ENCODE results near the gene ITIH2.
A peak's percentile ranks its signal among the peaks of the same experiment; 100 is the strongest.
"Not testable (repeated sequence)": the region's sequence is repeated elsewhere in the genome, so short reads cannot be mapped to it uniquely, and the experiment has no call there.

The ITIH2 gene

GRCh38 chr10:7750222-7750621 is 47.1 kb downstream of the ITIH2 start:
- no peak for DNase-seq

GRCh38 chr10:7752251-7752650 is 49.1 kb downstream of the ITIH2 start:
- DNase-seq: no peak

- no peak for DNase-seq
These were observed 52.0 kb downstream of the ITIH2 start for GRCh38 chr10:7755103-7755502.

GRCh38 chr10:7756360-7756992 is 53.4 kb downstream of the ITIH2 start:
- DNase-seq: peak in 1 of 2 donors; percentile 9

- DNase-seq: no peak
These were observed 60.8 kb downstream of the ITIH2 start for GRCh38 chr10:7763929-7764328.

GRCh38 chr10:7766241-7766640 is 63.1 kb downstream of the ITIH2 start:
- DNase-seq: no peak

DNA sequence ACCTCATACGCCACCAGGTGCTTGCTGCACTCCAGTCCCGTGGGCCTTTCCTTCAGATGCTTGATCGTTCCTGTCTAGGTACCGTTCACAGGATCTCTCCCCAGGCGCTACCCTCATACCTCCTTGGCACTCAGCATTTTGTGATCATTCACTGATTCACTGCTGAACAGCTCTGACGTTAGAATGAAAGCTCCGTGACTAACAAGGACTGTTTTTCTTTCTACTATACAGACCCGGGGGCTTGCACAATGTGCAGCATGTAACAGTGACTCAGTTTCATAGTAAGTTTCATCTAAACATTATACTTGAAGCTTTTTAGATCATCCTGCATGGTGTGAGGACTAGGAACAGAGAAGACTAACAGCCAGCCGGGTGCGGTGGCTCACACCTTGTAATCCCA is 64.1 kb downstream of the ITIH2 start:
- DNase-seq: no peak

GRCh38 chr10:7768417-7768816 is 65.3 kb downstream of the ITIH2 start:
- no peak for DNase-seq

- DNase-seq: no peak
These were observed 71.0 kb downstream of the ITIH2 start for GRCh38 chr10:7773845-7774801.

DNA sequence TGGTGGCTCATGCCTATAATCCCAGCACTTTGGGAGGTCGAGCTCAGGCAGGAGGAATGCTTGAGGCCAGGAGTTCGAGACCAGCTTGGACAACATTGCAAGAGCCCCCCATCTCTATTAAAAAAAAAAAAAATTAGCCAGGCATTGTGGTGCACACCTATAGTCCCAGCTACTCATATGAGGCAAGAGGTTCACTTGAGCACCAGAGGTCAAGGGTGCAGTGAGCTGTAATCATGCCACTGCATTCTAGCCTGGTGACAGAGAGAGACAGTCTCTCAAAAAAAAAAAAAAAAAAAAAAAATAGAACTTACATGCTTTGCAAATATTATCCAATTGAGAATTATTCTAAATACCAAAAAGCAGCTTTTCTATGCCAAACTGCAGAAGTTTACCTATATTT is 73.7 kb downstream of the ITIH2 start:
- no peak for DNase-seq

- not testable (repeated sequence) for DNase-seq
These were observed 79.1 kb downstream of the ITIH2 start for GRCh38 chr10:7782194-7782593.

GRCh38 chr10:7786430-7786829 is 83.3 kb downstream of the ITIH2 start:
- no peak for DNase-seq

GRCh38 chr10:7787150-7787856 is 84.2 kb downstream of the ITIH2 start:
- no peak for DNase-seq

- peak; percentile 98 for DNase-seq
These were observed 84.9 kb downstream of the ITIH2 start, which contains the start of the genes ATP5F1C and KIN for GRCh38 chr10:7787857-7788638. Gene ATP5F1C (plus strand): TSS chr10:7788177. CDS start chr10:7788208, 31 bp downstream. Gene KIN (minus strand): TSS chr10:7787993. CDS start chr10:7787933, 60 bp downstream.

DNA sequence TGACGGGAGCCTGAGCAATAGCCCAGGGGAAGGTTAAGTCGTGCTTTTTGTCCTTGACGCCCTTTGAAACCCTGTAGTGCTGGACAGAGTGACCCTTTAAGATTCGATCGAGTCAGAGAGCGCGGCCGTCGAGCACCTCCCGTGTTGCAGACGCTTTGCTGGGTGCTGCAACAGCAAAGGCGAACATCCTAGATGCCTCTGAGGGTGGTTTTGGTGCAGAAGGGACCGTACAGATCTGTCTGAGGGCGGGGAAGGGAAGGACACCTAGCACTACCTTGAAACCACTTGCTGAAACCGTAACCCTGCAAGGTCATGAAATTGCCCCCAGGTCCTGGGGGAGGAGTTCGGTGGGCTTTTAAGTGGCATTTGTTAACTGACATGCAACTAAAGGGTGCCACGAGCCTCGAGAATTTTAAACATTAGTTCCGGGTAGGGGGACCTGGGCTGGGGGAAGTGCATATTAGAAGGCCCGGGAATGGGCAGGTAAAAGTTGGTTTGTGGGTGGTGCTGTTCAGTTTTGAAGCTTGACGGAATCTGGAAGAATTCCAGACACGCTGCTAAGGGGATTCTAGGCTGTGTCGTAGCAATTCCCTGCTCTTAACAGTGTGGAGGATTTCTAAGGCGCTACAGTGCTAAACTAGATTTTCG is 85.6 kb downstream of the ITIH2 start:
- peak in 1 of 2 donors; percentile 3 for DNase-seq

DNA sequence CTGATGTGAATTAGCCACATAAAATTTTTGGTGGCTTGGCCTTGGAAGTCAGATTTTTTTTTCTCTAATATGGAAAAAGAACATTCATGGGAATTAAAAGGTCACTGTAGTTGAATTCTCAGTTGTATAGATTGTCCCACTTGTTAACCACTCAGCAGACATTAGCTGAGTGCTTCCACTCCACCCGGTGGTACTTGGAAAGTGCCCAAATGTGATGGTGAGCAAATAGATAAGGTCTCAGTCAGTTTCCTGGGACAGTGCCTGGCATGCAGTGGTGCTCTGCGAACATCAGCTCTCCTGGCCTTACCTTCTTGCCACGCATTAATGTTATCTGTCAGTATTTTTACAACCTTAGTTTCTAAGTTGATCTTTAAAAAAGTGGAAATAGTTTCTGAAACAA is 86.3 kb downstream of the ITIH2 start:
- DNase-seq: no peak

- no peak for DNase-seq
These were observed 89.4 kb downstream of the ITIH2 start for GRCh38 chr10:7792541-7792940.

DNA sequence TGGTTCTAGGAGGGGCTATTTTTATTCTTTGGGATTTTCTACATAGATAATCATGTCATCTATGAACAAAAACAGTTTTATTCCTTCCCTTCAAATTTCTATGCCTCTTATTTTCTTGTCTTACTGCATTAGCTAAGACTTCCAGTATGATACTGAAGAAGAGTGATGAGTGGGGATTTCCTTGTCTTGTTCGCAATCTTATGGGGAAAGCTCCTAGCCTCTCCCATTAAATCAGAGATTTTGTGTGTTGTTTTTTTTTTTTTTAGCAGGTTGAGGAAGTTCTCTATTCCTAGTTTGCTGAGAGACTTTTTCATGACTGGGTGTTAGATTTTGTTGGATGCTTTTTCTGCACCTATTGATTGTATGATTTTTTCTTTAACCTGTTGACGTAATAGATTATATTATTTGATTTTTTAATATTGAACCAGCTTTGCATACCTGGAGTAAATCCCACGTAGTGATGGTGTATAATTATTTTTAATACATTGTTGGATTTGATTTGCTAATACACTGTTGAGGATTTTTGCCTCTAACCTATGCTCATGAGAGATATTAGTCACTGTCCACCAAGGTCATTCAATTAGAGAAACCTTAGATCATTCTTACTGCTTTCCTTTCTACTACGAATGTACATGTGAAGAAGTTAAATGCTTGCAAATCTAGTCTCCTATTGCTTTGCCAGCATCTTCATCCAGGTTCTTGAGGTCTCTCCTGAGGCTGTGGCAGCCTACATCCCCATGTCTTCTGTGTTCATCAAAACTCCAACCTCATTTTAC is 91.3 kb downstream of the ITIH2 start:
- no peak for DNase-seq

DNA sequence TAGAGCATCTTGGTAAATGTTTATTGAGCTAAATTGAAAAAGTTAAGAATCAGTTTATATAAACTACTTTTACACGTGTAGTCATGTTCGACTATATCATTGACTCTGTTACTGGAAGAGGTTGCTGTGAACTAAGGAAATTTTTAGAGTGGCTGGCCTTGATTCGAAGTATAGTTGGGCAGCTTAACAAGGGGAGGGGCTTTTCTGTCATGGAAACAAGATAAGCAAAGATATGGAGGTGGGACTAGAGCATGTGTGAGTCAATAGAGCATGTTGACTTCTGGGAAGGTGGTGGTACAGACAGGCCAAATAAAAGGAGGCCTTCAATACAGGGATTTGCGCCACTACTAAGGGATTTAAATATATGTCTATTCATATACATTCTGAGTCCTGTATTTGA is 92.5 kb downstream of the ITIH2 start:
- DNase-seq: no peak

DNA sequence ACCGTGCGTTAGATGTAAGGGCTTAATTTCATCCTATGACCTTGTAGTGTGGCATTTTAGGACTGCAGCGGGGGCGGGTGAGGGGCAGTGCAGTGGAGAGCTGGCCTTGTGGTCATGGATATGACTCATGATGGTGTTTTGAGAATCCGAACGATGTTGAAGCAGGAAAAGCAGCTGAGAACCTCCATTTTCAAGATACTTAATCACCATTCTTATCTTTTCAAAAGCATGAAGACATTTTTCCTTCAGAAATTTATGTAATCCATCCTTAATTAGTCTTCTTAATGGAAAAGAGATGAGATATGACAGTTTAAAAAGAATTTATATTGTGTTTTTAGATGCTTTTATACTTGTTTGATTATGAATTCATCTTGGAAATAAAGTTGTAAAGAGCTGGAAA is 94.5 kb downstream of the ITIH2 start:
- no peak for DNase-seq

All from CD4-positive, alpha-beta T cell treated with Interleukin-4 for 1 hour (primary cell).